Occipital lobe (tissue), 3 donors: Measurements from ENCODE around the gene PLLP. TPM values are rescaled to one million over a fixed set of nuclear protein-coding genes. Genes with fewer than 3 reads are reported as not detected.

ENCODE experiments used
- DNase-seq: peaks from one replicate; lab custom pipeline; 2025; lab: John Stamatoyannopoulos, UW
- small RNA-seq: library from RNA; depleted of rRNA; stranded (forward); fragments of <200 nt; gene quantifications from one replicate; pipeline ENCODE3, GENCODE V24; 2014
- total RNA-seq: library from RNA; depleted of rRNA; stranded (reverse); fragments of >200 nt; gene quantifications from one replicate; pipeline ENCODE4 v1.2.3, GENCODE V29; 2014

Gene PLLP
- total RNA-seq, 1 donor from 2014 or later: 1.2 TPM

- no peak for DNase-seq
Observed at GRCh38 chr16:57226701-57227621, 57.5 kb downstream of the PLLP start.

GRCh38 chr16:57225978-57226377, 58.5 kb downstream of the PLLP start:
- no peak for DNase-seq

GRCh38 chr16:57224651-57225335, 59.7 kb downstream of the PLLP start:
- DNase-seq: no peak

- DNase-seq: no peak
Observed at GRCh38 chr16:57223057-57223456, 61.4 kb downstream of the PLLP start.

GRCh38 chr16:57216968-57217367, 67.5 kb downstream of the PLLP start:
- DNase-seq: no peak

GRCh38 chr16:57213462-57213861, 71.0 kb downstream of the PLLP start:
- DNase-seq: no peak

- no peak for DNase-seq
Observed at GRCh38 chr16:57209780-57210179, 74.7 kb downstream of the PLLP start.

GRCh38 chr16:57208926-57209325, 75.5 kb downstream of the PLLP start:
- no peak for DNase-seq

Small RNA genes lying within 50 kb of the gene (small RNA-seq; reads per million reads assigned to genes)
- not detected for gene AC108081.1

Other genes starting within 250 kb of the PLLP start
- 40.6 TPM for gene CPNE2, start 192.1 kb downstream of the PLLP start, total RNA-seq
- gene PSME3IP1, start 98.6 kb downstream of the PLLP start, total RNA-seq: 104 TPM
- gene RSPRY1, start 98.3 kb downstream of the PLLP start, total RNA-seq: 75.5 TPM
- gene ARL2BP, start 39.4 kb downstream of the PLLP start, total RNA-seq: 81.4 TPM
- not detected for gene CCL22, start 74.1 kb upstream of the PLLP start, total RNA-seq
- gene CX3CL1, start 87.8 kb upstream of the PLLP start, total RNA-seq: 2.5 TPM
- not detected for gene CCL17, start 120.1 kb upstream of the PLLP start, total RNA-seq
- gene CIAPIN1, start 162.7 kb upstream of the PLLP start, total RNA-seq: 51.5 TPM
- gene COQ9, start 162.8 kb upstream of the PLLP start, total RNA-seq: 20.9 TPM
- gene POLR2C, start 178.0 kb upstream of the PLLP start, total RNA-seq: 52.7 TPM
- 65.0 TPM for gene DOK4, start 201.8 kb upstream of the PLLP start, total RNA-seq